ENCODE results near the gene TNK1.

GRCh38 chr17:7380321-7380720, 568 bp upstream of the TNK1 start:
- TF ChIP-seq GATA3 (IDR thresholded peaks at IDR 0.05; ENCODE audit: low read depth, low read length) = no peak
- TF ChIP-seq GATA2 (IDR thresholded peaks at IDR 0.05; ENCODE audit: low read depth, low read length) = no peak

All from SH-SY5Y (cell line).